T-helper 1 cell treated with Interleukin-12 subunit alpha and Interleukin-12 subunit beta and Interleukin-4 antibody, amounts not matched to agents 30 μg/mL and 1 μg/mL, for 36 hours (primary cell): ENCODE results near the gene RBMS2.
A peak's percentile ranks its signal among the peaks of the same experiment; 100 is the strongest.

Experiments used
- H3K27ac Mint-ChIP-seq: one replicate; pipeline ENCODE4 v1.8.0; 2021; ENCODE audit warnings: mild to moderate bottlenecking, mixed read lengths
- H3K27me3 Mint-ChIP-seq: one replicate; pipeline ENCODE4 v1.8.0; 2021; ENCODE audit warnings: low read depth, mixed read lengths
- H3K36me3 Mint-ChIP-seq: one replicate; pipeline ENCODE4 v1.8.0; 2021; ENCODE audit warnings: low read depth, mixed read lengths
- H3K4me1 Mint-ChIP-seq: one replicate; pipeline ENCODE4 v1.8.0; 2021; ENCODE audit warnings: low read depth, mixed read lengths
- H3K4me3 Mint-ChIP-seq: one replicate; pipeline ENCODE4 v1.8.0; 2021; ENCODE audit warnings: mild to moderate bottlenecking, moderate library complexity, mixed read lengths
- H3K9me3 Mint-ChIP-seq: one replicate; pipeline ENCODE4 v1.8.0; 2021; ENCODE audit warnings: mixed read lengths

RBMS2 gene

DNA sequence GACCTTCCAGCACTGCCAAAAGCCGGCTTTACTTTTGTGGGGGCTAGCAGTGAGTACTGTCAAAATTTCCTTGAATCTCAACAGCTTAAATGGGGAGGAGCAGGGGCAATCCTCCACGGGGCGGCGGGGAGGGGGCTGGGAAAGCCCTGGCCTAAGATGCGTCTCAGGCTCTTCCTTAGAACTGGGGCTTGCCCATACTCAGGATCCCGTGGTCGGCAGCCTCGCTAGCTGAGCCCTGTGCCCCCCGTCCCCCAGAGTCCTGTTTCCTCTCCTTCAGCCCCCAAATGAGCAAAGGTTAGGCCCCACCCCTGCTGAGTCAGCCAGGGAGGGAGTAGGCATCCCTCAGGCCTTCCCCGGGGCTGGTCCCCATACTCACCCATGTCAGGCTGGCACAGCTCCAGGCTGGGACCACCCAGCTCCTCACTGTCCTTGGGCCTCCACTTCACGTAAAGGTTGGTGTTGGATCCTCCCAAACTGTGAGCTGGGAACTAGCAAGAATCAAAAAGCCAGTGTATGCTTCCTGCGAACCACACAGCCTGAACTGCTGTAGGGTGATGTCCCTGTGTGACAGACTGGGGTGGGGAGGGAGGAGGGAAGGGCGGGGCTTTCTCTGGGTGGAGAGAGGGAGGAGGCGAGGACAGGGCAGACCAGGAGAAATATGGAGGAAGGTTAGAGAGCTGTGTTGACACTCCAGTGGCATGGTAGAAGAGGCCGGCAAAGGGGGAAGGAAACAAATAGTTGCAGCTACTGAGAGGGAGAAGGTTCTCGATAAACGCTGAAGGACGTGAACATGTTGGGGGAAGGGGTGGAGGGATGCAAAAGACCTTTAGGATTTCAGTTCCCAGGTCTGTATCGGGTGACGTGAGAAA lies 114.4 kb downstream of the RBMS2 start:
- Mint-ChIP-seq H3K9me3 (no peaks in the 10 kb centered on the region), H3K4me3 (peak overlapping the region; percentile 97), H3K36me3 (peaks cover 28% of the 10 kb centered on the region), H3K27me3 (no peaks in the 10 kb centered on the region), H3K27ac (peak overlapping the region; percentile 97), H3K4me1 (peaks cover 59% of the 10 kb centered on the region)

DNA sequence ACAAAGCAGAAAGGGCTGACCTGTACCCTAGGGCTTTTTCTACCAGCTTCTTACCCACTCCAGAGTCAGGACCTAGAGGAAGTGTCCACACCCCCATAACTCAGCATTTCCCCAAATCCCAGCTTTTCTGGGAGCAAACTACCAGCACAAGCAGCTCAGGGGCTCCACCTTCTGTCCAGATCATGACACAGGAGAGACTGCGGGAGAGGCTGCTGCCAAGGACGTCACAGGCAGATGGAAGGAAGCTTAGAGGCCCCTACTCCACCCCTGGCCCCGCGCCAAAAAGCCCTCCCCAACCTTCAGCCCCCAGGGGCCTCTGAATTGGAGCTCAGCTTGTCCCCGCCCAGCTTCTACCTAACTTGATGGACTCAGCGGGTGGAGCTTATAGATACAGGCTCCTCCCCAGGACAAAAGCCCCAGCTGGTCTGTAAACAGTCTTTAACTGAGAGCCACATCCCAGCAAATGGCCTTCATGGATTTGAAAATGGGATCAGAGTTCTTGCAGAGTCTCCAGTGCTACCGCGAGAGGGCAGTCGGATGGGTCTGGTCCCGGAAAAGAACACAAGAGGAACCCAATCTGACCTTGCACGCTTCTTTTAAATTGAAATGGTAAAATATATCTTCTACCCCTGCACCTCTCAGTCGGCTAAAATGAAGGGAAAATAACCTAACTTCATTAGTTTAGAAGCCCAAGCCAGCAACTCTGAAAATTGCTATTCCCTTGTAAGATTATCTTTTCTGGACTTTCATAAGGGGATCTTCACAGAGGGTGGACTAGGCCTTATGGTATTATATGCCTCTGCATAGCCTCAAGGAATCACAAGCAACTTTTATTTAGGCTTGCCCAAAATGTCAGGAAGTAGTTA lies 115.3 kb downstream of the RBMS2 start:
- peak overlapping the region; percentile 97 for H3K4me3 Mint-ChIP-seq
- no peaks in the 10 kb centered on the region for H3K27me3 Mint-ChIP-seq
- H3K27ac Mint-ChIP-seq = peak overlapping the region; percentile 97
- H3K9me3 Mint-ChIP-seq = no peaks in the 10 kb centered on the region
- H3K4me1 Mint-ChIP-seq = peaks cover 51% of the 10 kb centered on the region
- H3K36me3 Mint-ChIP-seq = peaks cover 28% of the 10 kb centered on the region

DNA sequence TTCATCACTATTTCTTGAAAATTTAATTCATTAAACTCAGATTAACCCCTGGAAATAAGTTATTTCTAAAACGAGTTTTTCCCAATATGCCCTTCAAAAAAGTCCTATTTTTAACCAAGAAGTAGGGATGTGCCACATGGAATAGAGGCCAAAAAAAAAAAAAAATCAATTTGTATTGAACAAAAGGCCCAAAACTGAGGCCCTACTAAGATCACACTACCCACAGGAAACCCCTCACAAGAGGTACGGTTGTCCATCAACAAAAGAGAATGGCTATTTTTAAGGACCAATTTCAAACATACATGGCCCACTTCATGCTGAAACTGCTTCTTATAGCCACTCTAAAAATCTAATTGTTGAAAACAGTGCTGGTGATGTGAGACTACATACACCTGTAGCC lies 116.0 kb downstream of the RBMS2 start:
- no peaks in the 10 kb centered on the region for H3K9me3 Mint-ChIP-seq
- peaks cover 35% of the 10 kb centered on the region for H3K36me3 Mint-ChIP-seq
- no peaks in the 10 kb centered on the region for H3K27me3 Mint-ChIP-seq
- no peak overlapping the region for H3K27ac Mint-ChIP-seq
- H3K4me3 Mint-ChIP-seq = no peak overlapping the region
- peaks cover 50% of the 10 kb centered on the region for H3K4me1 Mint-ChIP-seq

DNA sequence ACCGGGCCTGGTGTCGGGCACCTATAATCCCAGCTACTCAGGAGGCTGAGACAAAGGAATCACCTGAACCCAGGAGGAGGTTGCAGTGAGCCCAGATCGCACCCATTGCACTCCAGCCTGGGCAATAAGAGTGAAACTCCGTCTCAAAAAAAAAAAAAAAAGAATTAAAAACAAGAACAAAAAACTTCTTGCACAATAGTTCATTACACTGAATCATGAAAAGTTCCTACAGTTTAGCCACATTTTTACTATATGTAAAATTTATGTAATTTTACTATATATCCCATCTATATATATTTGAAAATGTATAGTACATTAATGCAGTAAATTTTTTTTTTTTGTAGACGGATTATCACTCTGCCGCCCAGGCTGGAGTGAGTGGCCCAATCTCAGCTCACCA lies 119.6 kb downstream of the RBMS2 start:
- no peaks in the 10 kb centered on the region for H3K9me3 Mint-ChIP-seq
- H3K36me3 Mint-ChIP-seq = peaks cover 63% of the 10 kb centered on the region
- peaks cover 41% of the 10 kb centered on the region for H3K4me1 Mint-ChIP-seq
- H3K27ac Mint-ChIP-seq = no peak overlapping the region
- H3K4me3 Mint-ChIP-seq = no peak overlapping the region
- H3K27me3 Mint-ChIP-seq = no peaks in the 10 kb centered on the region

DNA sequence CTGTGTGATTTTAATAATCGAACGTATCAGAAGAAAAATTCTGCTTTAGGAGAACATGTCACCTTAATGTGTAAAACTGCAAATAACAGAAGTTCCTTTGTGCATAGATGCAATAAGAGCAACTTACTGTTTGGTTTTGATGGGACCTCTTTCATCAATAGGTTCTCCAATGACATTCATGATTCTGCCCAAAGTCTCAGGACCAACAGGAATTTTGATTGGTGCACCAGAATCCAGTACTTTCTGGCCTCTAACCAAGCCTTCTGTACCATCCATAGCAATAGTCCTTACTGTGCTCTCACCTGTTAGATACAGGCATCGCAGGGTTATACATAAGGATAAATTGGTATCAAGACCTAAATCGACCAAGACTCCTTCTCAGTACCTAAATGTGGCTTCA lies 123.0 kb downstream of the RBMS2 start:
- Mint-ChIP-seq H3K9me3 (no peaks in the 10 kb centered on the region), H3K27me3 (no peaks in the 10 kb centered on the region)

DNA sequence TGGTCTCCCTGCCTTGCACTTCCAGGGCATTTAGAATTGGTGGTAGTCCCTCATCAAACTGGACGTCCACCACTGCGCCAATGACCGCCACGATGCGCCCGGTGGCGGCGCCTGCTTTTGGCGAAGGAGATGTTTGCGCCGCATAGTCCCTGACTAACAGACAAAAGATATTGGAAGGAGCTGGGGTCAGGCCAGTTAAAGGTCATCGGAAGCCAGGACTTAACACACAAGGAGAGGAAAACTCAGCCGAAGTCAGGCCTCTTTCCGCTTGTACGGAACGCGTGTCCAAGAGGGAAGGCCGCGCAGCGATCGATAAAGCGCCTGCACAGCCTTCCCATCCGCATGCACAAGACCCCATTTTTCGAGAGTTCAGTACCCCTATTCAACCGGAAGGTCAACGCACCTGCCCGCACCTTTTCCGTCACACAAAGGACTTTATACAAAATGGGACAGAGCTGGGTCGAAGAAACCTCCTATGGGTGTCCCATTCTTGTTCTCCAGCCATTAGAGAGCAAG lies 123.6 kb downstream of the RBMS2 start:
- no peaks in the 10 kb centered on the region for H3K9me3 Mint-ChIP-seq
- H3K27ac Mint-ChIP-seq = peak overlapping the region; percentile 99
- H3K4me1 Mint-ChIP-seq = peaks cover 25% of the 10 kb centered on the region
- H3K4me3 Mint-ChIP-seq = peak overlapping the region; percentile 96
- H3K36me3 Mint-ChIP-seq = peaks cover 38% of the 10 kb centered on the region
- no peaks in the 10 kb centered on the region for H3K27me3 Mint-ChIP-seq

More for the DNA sequence above, 123.0 kb downstream of the RBMS2 start:
- peak overlapping the region; percentile 96 for H3K4me3 Mint-ChIP-seq
- peaks cover 42% of the 10 kb centered on the region for H3K36me3 Mint-ChIP-seq
- H3K27ac Mint-ChIP-seq = peak overlapping the region; percentile 99
- H3K4me1 Mint-ChIP-seq = peaks cover 25% of the 10 kb centered on the region
